ENCODE results near the gene YY1.

DNA sequence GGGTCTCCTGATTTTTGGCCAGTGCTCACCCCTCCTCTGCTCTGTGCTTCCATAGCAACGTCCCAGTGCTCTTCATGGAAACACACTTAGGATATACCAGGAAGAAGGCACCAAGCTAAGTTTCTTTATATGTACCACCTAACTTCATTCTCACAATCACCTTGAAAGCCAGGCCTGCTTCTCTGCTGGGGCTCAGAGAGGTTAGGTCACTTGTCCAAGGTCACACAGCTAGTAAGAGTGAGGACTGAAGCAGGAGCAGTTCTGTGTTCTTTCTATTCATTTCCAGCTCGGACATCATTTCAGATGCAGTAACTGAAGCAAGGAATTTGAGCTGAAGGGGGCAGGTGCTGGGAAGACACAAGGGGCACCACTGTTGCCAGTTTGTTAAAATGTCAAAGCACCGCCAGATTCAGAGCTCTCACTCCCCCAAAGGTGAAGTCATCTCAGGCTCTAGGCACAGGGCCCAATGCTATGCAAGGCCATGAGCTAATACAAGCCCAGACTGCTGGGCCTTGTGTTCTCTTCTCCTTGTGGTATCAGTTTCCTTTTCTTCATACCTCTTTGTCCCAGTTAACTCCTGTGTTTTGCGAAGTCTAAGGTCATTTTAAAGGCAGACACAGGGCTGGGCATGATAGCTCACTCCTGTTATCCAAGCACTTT is 19.7 kb upstream of the YY1 start:
- no peak for TF ChIP-seq POLR2A (IDR thresholded peaks at IDR 0.05)
- TF ChIP-seq, protein P1, sequence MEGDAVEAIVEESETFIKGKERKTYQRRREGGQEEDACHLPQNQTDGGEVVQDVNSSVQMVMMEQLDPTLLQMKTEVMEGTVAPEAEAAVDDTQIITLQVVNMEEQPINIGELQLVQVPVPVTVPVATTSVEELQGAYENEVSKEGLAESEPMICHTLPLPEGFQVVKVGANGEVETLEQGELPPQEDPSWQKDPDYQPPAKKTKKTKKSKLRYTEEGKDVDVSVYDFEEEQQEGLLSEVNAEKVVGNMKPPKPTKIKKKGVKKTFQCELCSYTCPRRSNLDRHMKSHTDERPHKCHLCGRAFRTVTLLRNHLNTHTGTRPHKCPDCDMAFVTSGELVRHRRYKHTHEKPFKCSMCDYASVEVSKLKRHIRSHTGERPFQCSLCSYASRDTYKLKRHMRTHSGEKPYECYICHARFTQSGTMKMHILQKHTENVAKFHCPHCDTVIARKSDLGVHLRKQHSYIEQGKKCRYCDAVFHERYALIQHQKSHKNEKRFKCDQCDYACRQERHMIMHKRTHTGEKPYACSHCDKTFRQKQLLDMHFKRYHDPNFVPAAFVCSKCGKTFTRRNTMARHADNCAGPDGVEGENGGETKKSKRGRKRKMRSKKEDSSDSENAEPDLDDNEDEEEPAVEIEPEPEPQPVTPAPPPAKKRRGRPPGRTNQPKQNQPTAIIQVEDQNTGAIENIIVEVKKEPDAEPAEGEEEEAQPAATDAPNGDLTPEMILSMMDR (IDR thresholded peaks at IDR 0.05): no peak

Data from vagina (tissue), 2 donors.